GM21367 (cell line): ENCODE measurements around the gene NAV2.

ENCODE experiments used
- ATAC-seq: cut with Tn5 transposase; IDR thresholded peaks from one replicate; pipeline ENCODE4 v1.9.1; 2021; ENCODE audit not compliant: unreplicated experiment

Gene NAV2

GRCh38 chr11:20097319-20098221 is 384.9 kb downstream of the NAV2 start:
- ATAC-seq = no peak

DNA sequence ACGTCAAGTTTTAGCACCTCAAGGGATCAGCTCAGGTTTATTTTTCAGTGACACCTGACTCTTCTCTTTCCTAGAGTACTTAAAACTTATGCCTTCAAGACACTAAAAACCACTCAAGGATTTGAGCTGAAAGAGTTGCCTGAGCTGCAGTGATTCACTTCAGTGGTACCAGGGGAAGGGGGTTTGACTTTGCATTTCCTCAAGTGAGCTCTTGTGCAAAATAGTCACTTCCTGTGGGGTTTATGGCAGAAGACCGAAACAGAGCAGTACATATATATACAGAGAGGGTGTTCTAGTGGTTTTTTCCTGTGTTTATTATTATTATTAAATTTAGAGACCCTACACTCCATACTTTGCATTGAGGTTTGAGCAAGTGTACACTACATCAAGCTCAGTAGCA is 386.9 kb downstream of the NAV2 start:
- no peak for ATAC-seq

- no peak for ATAC-seq
Measured at GRCh38 chr11:20102397-20102796, 389.8 kb downstream of the NAV2 start.

DNA sequence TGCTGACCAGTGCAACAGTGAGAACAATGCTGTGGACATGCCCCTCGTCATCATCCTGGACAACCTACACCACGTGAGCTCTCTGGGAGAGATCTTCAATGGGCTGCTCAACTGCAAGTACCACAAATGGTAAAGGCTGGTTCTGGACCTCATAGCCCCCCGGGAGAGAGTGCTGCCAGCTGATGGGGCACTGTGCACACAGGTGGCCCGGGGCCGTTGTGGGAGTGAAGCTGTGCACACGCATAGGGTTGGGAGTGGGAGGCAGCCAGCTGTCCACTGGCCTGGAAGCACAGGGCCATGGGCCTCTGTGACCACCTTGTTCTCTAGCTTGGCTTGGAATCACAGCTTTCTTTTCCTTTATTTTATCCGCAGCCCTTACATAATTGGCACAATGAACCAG is 390.6 kb downstream of the NAV2 start:
- ATAC-seq = no peak

GRCh38 chr11:20105427-20105826 is 392.8 kb downstream of the NAV2 start:
- no peak for ATAC-seq

- ATAC-seq = no peak
Measured at GRCh38 chr11:20109731-20110445, 397.3 kb downstream of the NAV2 start.

GRCh38 chr11:20110908-20111669 is 398.5 kb downstream of the NAV2 start:
- peak; percentile 92 for ATAC-seq

DNA sequence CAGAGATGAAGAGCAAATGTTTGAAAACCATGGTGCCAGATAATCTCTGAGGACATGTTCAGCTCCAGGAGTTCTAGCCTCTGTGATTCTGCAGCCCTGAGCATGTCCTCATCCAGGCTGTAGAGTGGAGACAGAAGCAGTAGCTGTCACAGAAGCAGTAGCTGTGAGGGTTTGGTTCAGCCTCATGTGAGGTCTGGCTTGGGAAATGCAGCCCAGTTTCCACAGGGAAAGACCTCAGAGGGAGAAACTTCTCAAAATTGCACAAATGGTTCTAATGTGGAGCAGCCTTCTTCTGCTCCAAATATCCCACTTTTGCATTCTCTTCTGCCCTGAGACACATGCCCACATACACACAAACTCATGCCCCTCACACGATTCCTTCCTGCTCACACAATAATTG is 399.2 kb downstream of the NAV2 start:
- no peak for ATAC-seq

DNA sequence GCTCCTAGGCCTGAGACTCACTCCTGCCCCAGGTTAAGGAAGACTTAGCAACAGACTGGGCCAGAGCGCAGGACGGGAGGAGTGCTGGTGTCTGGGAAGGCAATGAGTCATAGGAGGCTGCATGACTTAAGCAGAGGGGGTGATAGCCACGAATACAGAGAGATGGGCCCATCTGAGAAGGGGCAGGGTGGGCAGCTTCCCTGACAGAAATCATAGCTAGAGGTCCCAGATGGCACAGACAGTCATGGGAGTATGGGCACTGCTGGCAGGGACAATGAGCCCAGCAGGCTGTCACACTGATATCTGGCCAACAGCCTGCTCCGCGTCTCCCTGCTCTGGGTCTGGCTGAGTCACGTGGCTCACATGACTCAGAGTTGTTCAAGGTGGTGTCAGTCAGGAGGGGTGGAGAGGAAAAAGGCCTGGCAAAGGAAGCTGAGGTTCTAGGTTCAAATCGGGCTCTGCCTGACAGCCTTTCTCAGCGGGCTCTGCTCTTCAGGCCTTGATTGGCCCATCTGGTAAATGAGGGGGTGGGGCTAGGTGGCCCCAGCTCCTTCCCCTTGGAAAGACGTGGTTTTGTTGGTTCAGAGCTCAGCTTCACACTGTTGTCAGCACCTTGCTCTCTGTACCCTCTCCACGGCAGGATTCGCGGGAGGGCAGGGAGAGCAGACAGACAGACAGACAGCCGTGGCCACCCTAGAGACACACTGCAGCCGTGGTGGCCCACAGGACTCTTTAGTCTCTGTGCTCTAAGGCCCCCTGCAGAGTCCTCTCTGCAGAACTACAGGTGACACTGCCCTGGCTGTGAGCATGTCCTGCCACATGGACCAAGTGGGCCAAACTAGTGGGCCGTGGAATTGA is 399.9 kb downstream of the NAV2 start:
- no peak for ATAC-seq

DNA sequence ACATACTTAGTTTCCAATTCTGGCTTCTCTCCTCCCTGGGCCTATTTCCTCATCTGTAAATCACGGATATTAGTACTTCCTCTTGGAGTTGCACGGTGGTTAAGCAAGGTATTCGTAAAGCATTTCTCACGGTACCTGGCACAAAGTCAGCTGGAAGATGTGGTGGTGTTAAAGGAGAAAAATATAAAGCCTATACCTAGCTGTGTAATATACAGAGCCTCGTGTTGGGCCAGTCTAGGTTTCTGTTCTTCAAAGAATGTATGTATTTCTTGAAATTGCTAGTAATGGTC is 400.5 kb downstream of the NAV2 start:
- ATAC-seq = no peak

GRCh38 chr11:20114588-20114987 is 402.0 kb downstream of the NAV2 start:
- ATAC-seq = no peak

DNA sequence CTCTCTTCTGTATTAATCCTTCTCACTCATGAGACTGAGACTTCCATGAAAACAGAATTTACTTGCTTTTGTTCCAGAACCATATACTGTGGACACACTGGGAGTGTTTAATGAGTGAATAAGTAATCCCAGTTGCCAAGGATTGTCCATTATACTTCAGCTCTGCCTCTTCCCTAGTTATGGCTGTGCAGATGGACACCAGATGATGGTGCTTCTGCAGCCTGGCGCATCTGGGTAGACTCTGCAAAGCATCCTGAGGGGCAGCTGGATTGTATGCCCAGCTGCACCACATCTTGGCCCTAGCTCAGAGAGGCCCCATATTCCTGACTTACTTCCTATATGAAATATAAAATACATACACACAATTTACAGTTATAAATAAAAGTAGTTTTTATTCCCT is 404.2 kb downstream of the NAV2 start:
- ATAC-seq = no peak

GRCh38 chr11:20117291-20117690 is 404.7 kb downstream of the NAV2 start:
- ATAC-seq = no peak

DNA sequence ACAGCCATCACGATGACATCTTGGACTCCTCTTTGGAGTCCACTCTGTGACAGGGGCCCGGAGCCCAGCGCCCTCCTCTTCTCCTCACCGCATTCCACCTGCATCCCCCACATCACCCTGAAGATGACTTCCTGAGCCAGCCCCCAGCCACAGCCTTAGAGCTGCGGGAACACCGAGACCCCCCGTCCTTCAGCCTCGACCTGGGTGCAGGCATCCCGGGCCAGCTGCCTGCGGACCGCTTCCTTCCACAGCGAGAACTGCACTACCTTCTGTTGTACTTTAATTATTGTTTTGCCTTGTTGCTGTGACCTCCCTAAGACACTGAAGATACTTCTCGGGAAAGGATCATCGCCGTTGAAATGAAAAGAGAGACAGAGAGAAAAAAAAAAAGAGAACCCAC is 405.6 kb downstream of the NAV2 start:
- no peak for ATAC-seq

GRCh38 chr11:20119315-20119714 is 406.7 kb downstream of the NAV2 start:
- no peak for ATAC-seq

GRCh38 chr11:20120134-20120925 is 407.7 kb downstream of the NAV2 start:
- no peak for ATAC-seq

- ATAC-seq = no peak
Measured at GRCh38 chr11:20122131-20122530, 409.5 kb downstream of the NAV2 start.

- ATAC-seq = no peak
Measured at GRCh38 chr11:20125927-20126326, 413.3 kb downstream of the NAV2 start.

DNA sequence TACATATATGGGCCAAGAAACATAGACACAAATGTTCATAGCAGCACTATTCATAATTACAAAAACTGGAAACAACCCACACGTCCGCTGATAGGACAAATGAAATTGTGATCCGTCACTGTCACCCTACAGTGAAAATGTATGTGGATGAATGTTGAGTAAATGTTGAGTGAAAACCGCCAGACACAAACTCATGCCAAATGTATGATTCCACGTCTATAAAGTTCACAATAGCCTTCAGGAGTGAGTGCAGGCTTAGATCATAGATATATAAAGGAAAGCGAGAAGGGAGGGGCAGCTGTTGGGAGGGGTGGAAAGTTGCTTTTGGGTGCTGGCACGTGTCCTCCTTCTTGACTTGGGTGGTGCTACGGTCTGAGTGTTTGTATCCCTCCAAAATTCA is 414.1 kb downstream of the NAV2 start:
- no peak for ATAC-seq
